Thyroid gland (tissue), 4 donors: ENCODE results near the gene NKX3-2.

Experiments used
- CTCF ChIP-seq, 6 experiments: fragments of 200-600 bp in 3 of 6; fragments of 450-650 bp in 3 of 6; sonication (generic) in 3 of 6; IDR thresholded peaks; one replicate each; pipeline ENCODE4 v1.5.1; 2016 to 2019; ENCODE audit warnings: antibody characterized with exemption in 6 of 6, mild to moderate bottlenecking in 2 of 6, inconsistent platforms in 1 of 6, moderate library complexity in 1 of 6
- POLR2A ChIP-seq, 2 donors: fragments of 450-650 bp; IDR thresholded peaks; one replicate each; pipeline ENCODE4 v1.6.1; 2017; ENCODE audit warnings: antibody characterized with exemption in 2 of 2, mild to moderate bottlenecking in 2 of 2, moderate library complexity in 1 of 2

GRCh38 chr4:13496605-13497004, 47.7 kb downstream of the NKX3-2 start:
- TF ChIP-seq CTCF (IDR thresholded peaks at IDR 0.05) (no peak), POLR2A (IDR thresholded peaks at IDR 0.05) (no peak)
